MM.1S (cell line): ENCODE measurements around the gene CHN1.

Experiments used
- EZH2 ChIP-seq: fragments of 300-600 bp; sonication (generic); optimal IDR thresholded peaks from 2 replicates; pipeline ENCODE3; 2017; ENCODE audit warnings: low read depth, mild to moderate bottlenecking, antibody characterized with exemption, low read length, mixed read lengths
- EZH2phosphoT487 ChIP-seq: fragments of 300-600 bp; sonication (generic); IDR thresholded peaks from 2 replicates; pipeline ENCODE4 v1.6.1; 2018; ENCODE audit warnings: antibody characterized with exemption, low read length
- TF ChIP-seq, protein P1 (sequence below): fragments of 300-600 bp; sonication (generic); IDR thresholded peaks from 2 replicates; pipeline ENCODE4 v1.5.1; 2016; ENCODE audit warnings: antibody characterized with exemption, low read length, mixed read lengths

DNA sequence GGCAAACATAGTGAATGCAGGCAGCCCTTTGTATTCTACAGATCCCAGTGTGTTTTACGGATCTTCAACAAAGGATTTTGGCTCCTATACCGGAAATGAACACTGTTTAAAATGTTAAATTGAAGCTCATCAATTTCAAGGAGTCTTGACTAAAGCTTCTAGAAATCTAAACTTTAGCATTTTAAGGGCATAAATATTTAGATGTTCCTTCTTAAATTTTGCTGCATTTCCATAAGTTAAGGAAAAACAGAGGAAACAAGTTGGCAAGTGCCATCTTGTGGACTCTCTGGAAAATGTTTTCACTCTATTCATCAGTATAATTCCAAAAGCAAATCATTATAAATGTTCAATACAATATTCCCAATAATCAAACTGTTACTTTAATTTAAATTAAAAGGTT lies 19.6 kb downstream of the CHN1 start:
- TF ChIP-seq, protein P1, sequence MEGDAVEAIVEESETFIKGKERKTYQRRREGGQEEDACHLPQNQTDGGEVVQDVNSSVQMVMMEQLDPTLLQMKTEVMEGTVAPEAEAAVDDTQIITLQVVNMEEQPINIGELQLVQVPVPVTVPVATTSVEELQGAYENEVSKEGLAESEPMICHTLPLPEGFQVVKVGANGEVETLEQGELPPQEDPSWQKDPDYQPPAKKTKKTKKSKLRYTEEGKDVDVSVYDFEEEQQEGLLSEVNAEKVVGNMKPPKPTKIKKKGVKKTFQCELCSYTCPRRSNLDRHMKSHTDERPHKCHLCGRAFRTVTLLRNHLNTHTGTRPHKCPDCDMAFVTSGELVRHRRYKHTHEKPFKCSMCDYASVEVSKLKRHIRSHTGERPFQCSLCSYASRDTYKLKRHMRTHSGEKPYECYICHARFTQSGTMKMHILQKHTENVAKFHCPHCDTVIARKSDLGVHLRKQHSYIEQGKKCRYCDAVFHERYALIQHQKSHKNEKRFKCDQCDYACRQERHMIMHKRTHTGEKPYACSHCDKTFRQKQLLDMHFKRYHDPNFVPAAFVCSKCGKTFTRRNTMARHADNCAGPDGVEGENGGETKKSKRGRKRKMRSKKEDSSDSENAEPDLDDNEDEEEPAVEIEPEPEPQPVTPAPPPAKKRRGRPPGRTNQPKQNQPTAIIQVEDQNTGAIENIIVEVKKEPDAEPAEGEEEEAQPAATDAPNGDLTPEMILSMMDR, result peak; percentile 45
- no peak for TF ChIP-seq EZH2
- TF ChIP-seq EZH2phosphoT487, result no peak
